ENCODE results near the gene BMS1. TPM values are rescaled to one million over a fixed set of nuclear protein-coding genes. Genes with fewer than 3 reads are reported as not detected.

BMS1 gene
- total RNA-seq, 1 experiment from 2014 or later = 40.0 TPM

- no peaks in the 10 kb centered on the region for H3K9me2 ChIP-seq (ENCODE audit: insufficient read depth)
- ChIA-PET POLR2A (no interaction called here), CTCF (interaction anchor here (1.3 to 1.8 kb wide), 2 partner anchors 9 to 13 kb away, joined by 4 to 13 read pairs; no protein-coding TSS in a partner anchor), RAD21 (ENCODE audit: low non-redundant PET in 1 of 2, low total read pairs in 2 of 2, uncharacterized antibody in 2 of 2, unreplicated experiment in 2 of 2) (no interaction called here)
- TF ChIP-seq EZH2 (IDR thresholded peaks at IDR 0.05) (no peak), TCF7L2 (IDR thresholded peaks at IDR 0.05; ENCODE audit: borderline replicate concordance, extremely low read depth, insufficient read depth, insufficient read length) (no peak), CTCF (IDR thresholded peaks at IDR 0.05 in 2 of 3, conservative IDR thresholded peaks at IDR 0.05 in 1 of 3; ENCODE audit: borderline replicate concordance in 1 of 3, insufficient read depth in 1 of 3, low read depth in 2 of 3, low read length in 2 of 3) (peak in 2 of 3 experiments; percentile 48; a peak in 4 of 6 replicates), ZNF274 (IDR thresholded peaks at IDR 0.05; ENCODE audit: low read depth, low read length) (no peak), ATF3 (IDR thresholded peaks at IDR 0.05) (no peak)
- ATAC-seq = peak; percentile 79
- H3K9me3 ChIP-seq (ENCODE audit: control insufficient read depth in 1 of 2, insufficient read depth in 1 of 2, low read depth in 1 of 2, low read length in 2 of 2) = no peaks in the 10 kb centered on the region; a peak in 1 of 4 replicates
- intact Hi-C loops (cut with micrococcal nuclease) = loop anchor here (10.0 kb wide), 1 partner anchor 49 kb away; no protein-coding TSS in a partner anchor
- H3K79me2 ChIP-seq (ENCODE audit: insufficient read depth, low read length) = no peaks in the 10 kb centered on the region
- no peak overlapping the region for H3K4me2 ChIP-seq (ENCODE audit: low read length)
- H3K9ac ChIP-seq (ENCODE audit: low read length) = no peak overlapping the region
- no peak overlapping the region for H2AFZ ChIP-seq (ENCODE audit: low read depth, low read length, poor library complexity, severe bottlenecking)
- H3K4me1 ChIP-seq (ENCODE audit: control insufficient read depth in 1 of 2, insufficient read depth in 2 of 2, low read length in 2 of 2) = no peaks in the 10 kb centered on the region
- no peak for DNase-seq (ENCODE audit: low read depth, low spot score)
- no peak overlapping the region for H3K4me3 ChIP-seq (replicated peaks in 1 of 2; ENCODE audit: low read depth in 1 of 2, low read length in 2 of 2)
- BruUV-seq (replicated peaks) = no TSS peak
- no peaks in the 10 kb centered on the region for H3K27me3 ChIP-seq (ENCODE audit: insufficient read depth, low read length)
- no peaks in the 10 kb centered on the region for H4K20me1 ChIP-seq (ENCODE audit: insufficient read depth)
- no peak overlapping the region for H3K27ac ChIP-seq (ENCODE audit: low read depth, low read length)
- H3K36me3 ChIP-seq (ENCODE audit: control insufficient read depth in 1 of 2, insufficient read depth in 2 of 2, low read length in 2 of 2) = no peaks in the 10 kb centered on the region
These were observed 38.4 kb upstream of the BMS1 start for GRCh38 chr10:42744134-42744701.
